Right cardiac atrium (tissue), 5 donors: ENCODE data around the gene C8G. TPM values are rescaled to one million over a fixed set of nuclear protein-coding genes. Genes with fewer than 3 reads are reported as not detected.

Experiments
- ATAC-seq, 2 donors: fragments of 200-7000 bp; cut with Tn5 transposase; one replicate each; pipeline versions ENCODE4 v1.8.0 to v1.9.1; 2020; ENCODE audit warnings: moderate library complexity in 2 of 2, mild to moderate bottlenecking in 1 of 2
- DNase-seq, 3 donors: peaks; one replicate each; pipeline ENCODE4 v3.0.0-alpha.2; 2020
- H3K27ac ChIP-seq: one replicate; pipeline ENCODE4 v1.5.1; 2013; ENCODE audit warnings: mild to moderate bottlenecking, low read length, control low read depth, moderate library complexity
- H3K27me3 ChIP-seq: one replicate; pipeline ENCODE4 v1.6.1; 2013; ENCODE audit not compliant: control insufficient read depth, insufficient read depth
- H3K4me1 ChIP-seq: one replicate; pipeline ENCODE4 v1.6.1; 2013; ENCODE audit warnings: low read length; ENCODE audit not compliant: control insufficient read depth, insufficient read depth
- H3K4me3 ChIP-seq: one replicate; pipeline ENCODE4 v1.5.1; 2013; ENCODE audit warnings: low read length, control low read depth
- H3K9me3 ChIP-seq: one replicate; pipeline ENCODE4 v1.6.1; 2013; ENCODE audit warnings: low read length; ENCODE audit not compliant: control insufficient read depth
- WGBS: extraction: QIAGEN DNeasy Blood & Tissue Kit; methylation state at CpG from one replicate; pipeline ENCODE4 v1.1.7; 2013; 5-methylcytosine and 5-hydroxymethylcytosine counted together
- intact Hi-C, 4 donors: fragments of 100-400 bp; cut with DNase I; formaldehyde crosslinking; loops; one replicate each; pipeline versions ENCODE4 v1.11.0 to v1.14.0; 2022 to 2023
- polyA plus RNA-seq: library from polyadenylated mRNA; stranded (reverse); fragments of 200-250 nt; gene quantifications from one replicate; pipeline ENCODE4 v1.2.3, GENCODE V29; 2013
- total RNA-seq, 4 donors: library from RNA; stranded (reverse); fragmentation: NEBNext Ultra II Directional; extraction: Animal tissue kit (Norgen Biotek cat#: 25700); gene quantifications; one replicate each; pipeline ENCODE4 v1.2.1, GENCODE V29; 2021
- donor health status: healthy with polysubstance abuse.
- donor health status: DM: no; HTN: yes; CAD: no.
- donor health status: DM: no; HTN: no; CAD: no.
- donor health status: DM: no; HTN: yes; CAD: no; lungs with severe emphysema.
- donor health status: DM: yes; HTN: yes; CAD: no.

C8G gene
- total and polyA plus RNA-seq, 5 donors: 1.0 to 1.8 (median 1.4) TPM

- intact Hi-C loops: no loop called here
- DNase-seq (peak in 1 of 3 donors; percentile 14), ATAC-seq (no peak)
- Histone ChIP-seq H3K9me3 (no peaks in the 10 kb centered on the region), H3K27me3 (no peaks in the 10 kb centered on the region), H3K27ac (no peak overlapping the region), H3K4me3 (no peak overlapping the region), H3K4me1 (no peaks in the 10 kb centered on the region)
- 88% methylated on average over 29 of the region's 29 CpGs for WGBS
Observed at GRCh38 chr9:136973618-136974617, 28.9 kb downstream of the C8G start.

GRCh38 chr9:136974817-136975535 is 29.9 kb downstream of the C8G start:
- peak; percentile 1 to 45 for ATAC-seq

GRCh38 chr9:136975644-136976043 is 30.6 kb downstream of the C8G start:
- H3K27ac ChIP-seq: no peak overlapping the region
- intact Hi-C loops: no loop called here

More at GRCh38 chr9:136974817-136975535, 29.9 kb downstream of the C8G start:
- no peaks in the 10 kb centered on the region for H3K4me1 ChIP-seq
- WGBS: 59% methylated on average over 15 of the region's 15 CpGs
- intact Hi-C loops: no loop called here
- H3K27ac ChIP-seq: peak overlapping the region; percentile 34
- no peak overlapping the region for H3K4me3 ChIP-seq
- no peaks in the 10 kb centered on the region for H3K9me3 ChIP-seq
- H3K27me3 ChIP-seq: no peaks in the 10 kb centered on the region
- peak in 2 of 3 donors; percentile 72 to 82 for DNase-seq

GRCh38 chr9:136977223-136977622 is 32.2 kb downstream of the C8G start, which contains the start of gene PTGDS:
TSS of gene PTGDS (plus strand) at chr9:136977504. CDS start at chr9:136977579, 75 bp downstream.
- Histone ChIP-seq H3K27ac (peak within 1 kb of the TSS; percentile 72), H3K4me1 (no peaks in the 10 kb centered on the region), H3K27me3 (no peaks in the 10 kb centered on the region), H3K4me3 (peak within 1 kb of the TSS; percentile 33), H3K9me3 (no peaks in the 10 kb centered on the region)
- WGBS: 49% methylated on average over 10 of the region's 10 CpGs
- DNase-seq: peak; percentile 81 to 95 (median 92)
- intact Hi-C loops: no loop called here
- peak; percentile 16 to 60 for ATAC-seq

More at GRCh38 chr9:136975644-136976043, 30.6 kb downstream of the C8G start:
- Histone ChIP-seq H3K4me3 (no peak overlapping the region), H3K9me3 (no peaks in the 10 kb centered on the region), H3K4me1 (no peaks in the 10 kb centered on the region), H3K27me3 (no peaks in the 10 kb centered on the region)
- ATAC-seq: peak; percentile 2 to 4
- peak; percentile 74 to 90 (median 86) for DNase-seq
- 25% methylated on average over 14 of the region's 14 CpGs for WGBS

- 15% methylated on average over 33 of the region's 33 CpGs for WGBS
- DNase-seq: no peak
- ATAC-seq: no peak
- intact Hi-C loops: no loop called here
- peak overlapping the region; percentile 65 for H3K27ac ChIP-seq
- H3K4me3 ChIP-seq: peak overlapping the region; percentile 33
- no peaks in the 10 kb centered on the region for H3K27me3 ChIP-seq
- H3K9me3 ChIP-seq: no peaks in the 10 kb centered on the region
- H3K4me1 ChIP-seq: no peaks in the 10 kb centered on the region
Observed at GRCh38 chr9:136977649-136978072, 32.6 kb downstream of the C8G start.

GRCh38 chr9:136978073-136978864 is 33.2 kb downstream of the C8G start:
- H3K4me3 ChIP-seq: peak overlapping the region; percentile 33
- ATAC-seq: peak; percentile 39 to 50
- peak; percentile 87 to 96 (median 93) for DNase-seq
- intact Hi-C loops: no loop called here
- no peaks in the 10 kb centered on the region for H3K4me1 ChIP-seq
- no peaks in the 10 kb centered on the region for H3K27me3 ChIP-seq
- peak overlapping the region; percentile 65 for H3K27ac ChIP-seq
- H3K9me3 ChIP-seq: no peaks in the 10 kb centered on the region
- WGBS: 2% methylated on average over 78 of the region's 78 CpGs

GRCh38 chr9:136978865-136979544 is 34.0 kb downstream of the C8G start:
- ATAC-seq (no peak), DNase-seq (peak in 2 of 3 donors; percentile 76 to 83)
- WGBS: 57% methylated on average over 41 of the region's 41 CpGs
- Histone ChIP-seq H3K27me3 (no peaks in the 10 kb centered on the region), H3K27ac (peak overlapping the region; percentile 0), H3K9me3 (no peaks in the 10 kb centered on the region), H3K4me3 (no peak overlapping the region), H3K4me1 (no peaks in the 10 kb centered on the region)
- intact Hi-C loops: no loop called here

- no peak overlapping the region for H3K4me3 ChIP-seq
- peak in 2 of 3 donors; percentile 58 to 68 for DNase-seq
- no peaks in the 10 kb centered on the region for H3K9me3 ChIP-seq
- H3K27ac ChIP-seq: peak overlapping the region; percentile 0
- WGBS: 78% methylated on average over 26 of the region's 26 CpGs
- no peak for ATAC-seq
- no peaks in the 10 kb centered on the region for H3K27me3 ChIP-seq
- intact Hi-C loops: loop anchor here in 1 of 4 donors (5.0 kb wide), 1 partner anchor 33 kb away; the partner anchor contains the start of gene C8G
- no peaks in the 10 kb centered on the region for H3K4me1 ChIP-seq
Observed at GRCh38 chr9:136979769-136980587, 34.9 kb downstream of the C8G start.

GRCh38 chr9:136980669-136981478 is 35.8 kb downstream of the C8G start:
- intact Hi-C loops: loop anchor here in 1 of 4 donors (5.0 kb wide), 1 partner anchor 34 kb away; the partner anchor contains the start of gene C8G
- peak in 2 of 3 donors; percentile 64 to 69 for DNase-seq
- H3K4me3 ChIP-seq: no peak overlapping the region
- WGBS: 72% methylated on average over 16 of the region's 16 CpGs
- H3K9me3 ChIP-seq: no peaks in the 10 kb centered on the region
- ATAC-seq: no peak
- H3K27ac ChIP-seq: peak overlapping the region; percentile 81
- H3K27me3 ChIP-seq: no peaks in the 10 kb centered on the region
- no peaks in the 10 kb centered on the region for H3K4me1 ChIP-seq
